HG03520 (cell line): ENCODE data around the gene SPPL2B.
"Not testable (repeated sequence)": the region's sequence is repeated elsewhere in the genome, so short reads cannot be mapped to it uniquely, and the experiment has no call there.

ENCODE experiments used
- ATAC-seq: cut with Tn5 transposase; IDR thresholded peaks from one replicate; pipeline ENCODE4 v1.9.1; 2021; ENCODE audit warnings: mild to moderate bottlenecking, moderate library complexity; ENCODE audit not compliant: unreplicated experiment

The SPPL2B gene

DNA sequence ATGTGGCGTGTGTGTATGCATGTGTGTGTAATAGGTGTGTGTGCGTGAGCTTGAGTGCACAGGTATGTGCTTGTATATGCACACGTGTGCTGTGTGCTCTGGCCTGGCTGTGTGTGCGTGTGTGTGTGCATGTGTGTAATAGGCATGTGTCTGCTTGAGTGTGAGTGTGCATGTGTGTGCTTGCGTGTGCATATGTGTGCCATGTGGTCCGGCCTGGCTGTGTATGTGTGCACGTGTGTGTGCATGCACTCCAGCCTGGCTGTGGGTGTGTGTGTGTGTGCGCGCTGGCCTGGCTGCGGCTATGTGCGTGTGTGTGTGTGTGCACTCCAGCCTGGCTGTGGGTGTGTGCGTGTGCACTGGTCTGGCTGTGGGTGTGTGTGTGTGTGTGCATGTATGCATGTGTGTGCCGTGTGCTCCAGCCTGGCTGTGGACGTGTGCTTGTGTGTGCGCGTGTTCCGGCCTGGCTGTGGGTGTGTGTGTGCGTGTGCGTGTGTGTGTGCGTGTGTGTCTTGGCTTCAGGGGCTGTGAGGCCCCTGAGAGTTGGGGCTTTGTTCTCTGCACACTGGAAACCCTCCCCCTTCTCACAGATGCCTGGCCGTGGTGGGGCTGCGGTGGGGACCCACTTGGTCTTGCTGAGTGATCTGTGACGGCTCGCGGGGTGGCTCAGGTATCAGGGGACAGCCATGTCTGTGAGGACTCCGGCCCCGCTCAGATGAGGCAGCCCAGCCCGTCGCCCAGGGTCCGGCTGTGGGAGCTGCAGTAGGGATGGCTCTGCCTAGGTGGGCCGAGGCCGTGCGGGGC, 8.2 kb downstream of the SPPL2B start:
- no peak for ATAC-seq

DNA sequence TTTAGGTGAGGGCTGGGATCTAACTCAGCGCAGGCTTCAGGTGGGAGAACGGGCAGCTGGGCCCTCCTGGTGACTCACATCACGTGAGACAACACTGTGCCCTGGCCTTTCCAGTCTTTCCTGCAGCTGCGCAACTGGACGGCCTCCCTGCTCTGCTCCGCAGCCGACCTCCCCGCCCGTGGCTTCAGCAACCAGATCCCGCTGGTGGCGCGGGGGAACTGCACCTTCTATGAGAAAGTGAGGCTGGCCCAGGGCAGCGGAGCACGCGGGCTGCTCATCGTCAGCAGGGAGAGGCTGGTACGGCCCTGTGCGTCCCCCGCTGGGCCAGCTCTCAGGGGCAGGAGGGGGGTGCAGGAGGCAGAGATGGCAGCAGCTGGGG, 8.8 kb downstream of the SPPL2B start:
- no peak for ATAC-seq

GRCh38 chr19:2338055-2338615, 9.7 kb downstream of the SPPL2B start:
- ATAC-seq, result no peak

- ATAC-seq, result no peak
These were observed 10.5 kb downstream of the SPPL2B start for GRCh38 chr19:2338751-2339643.

DNA sequence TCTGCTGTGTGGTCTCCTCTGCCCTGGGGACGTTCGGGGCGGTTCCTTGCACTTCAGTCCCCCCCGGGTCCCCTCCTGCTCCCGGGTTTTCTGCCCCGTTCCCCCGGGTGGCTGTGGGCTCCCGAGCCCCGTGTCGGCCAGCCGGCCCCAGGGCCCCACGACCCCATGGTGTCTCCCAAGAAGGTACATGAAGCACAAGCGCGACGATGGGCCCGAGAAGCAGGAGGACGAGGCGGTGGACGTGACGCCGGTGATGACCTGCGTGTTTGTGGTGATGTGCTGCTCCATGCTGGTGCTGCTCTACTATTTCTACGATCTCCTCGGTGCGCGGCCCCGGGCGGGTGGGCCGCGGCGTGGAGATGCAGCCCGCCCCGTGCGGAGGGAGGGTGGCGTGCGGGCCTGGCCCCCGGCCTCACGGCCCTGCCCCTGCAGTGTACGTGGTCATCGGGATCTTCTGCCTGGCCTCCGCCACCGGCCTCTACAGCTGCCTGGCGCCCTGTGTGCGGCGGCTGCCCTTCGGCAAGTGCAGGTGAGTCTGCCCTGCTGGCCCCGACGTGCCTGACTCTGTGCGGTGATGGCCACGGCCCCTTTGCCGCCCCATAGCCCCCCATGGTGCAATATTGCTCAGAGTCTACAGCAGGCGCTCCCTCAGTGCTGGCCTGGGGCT, 11.3 kb downstream of the SPPL2B start:
- ATAC-seq, result no peak

DNA sequence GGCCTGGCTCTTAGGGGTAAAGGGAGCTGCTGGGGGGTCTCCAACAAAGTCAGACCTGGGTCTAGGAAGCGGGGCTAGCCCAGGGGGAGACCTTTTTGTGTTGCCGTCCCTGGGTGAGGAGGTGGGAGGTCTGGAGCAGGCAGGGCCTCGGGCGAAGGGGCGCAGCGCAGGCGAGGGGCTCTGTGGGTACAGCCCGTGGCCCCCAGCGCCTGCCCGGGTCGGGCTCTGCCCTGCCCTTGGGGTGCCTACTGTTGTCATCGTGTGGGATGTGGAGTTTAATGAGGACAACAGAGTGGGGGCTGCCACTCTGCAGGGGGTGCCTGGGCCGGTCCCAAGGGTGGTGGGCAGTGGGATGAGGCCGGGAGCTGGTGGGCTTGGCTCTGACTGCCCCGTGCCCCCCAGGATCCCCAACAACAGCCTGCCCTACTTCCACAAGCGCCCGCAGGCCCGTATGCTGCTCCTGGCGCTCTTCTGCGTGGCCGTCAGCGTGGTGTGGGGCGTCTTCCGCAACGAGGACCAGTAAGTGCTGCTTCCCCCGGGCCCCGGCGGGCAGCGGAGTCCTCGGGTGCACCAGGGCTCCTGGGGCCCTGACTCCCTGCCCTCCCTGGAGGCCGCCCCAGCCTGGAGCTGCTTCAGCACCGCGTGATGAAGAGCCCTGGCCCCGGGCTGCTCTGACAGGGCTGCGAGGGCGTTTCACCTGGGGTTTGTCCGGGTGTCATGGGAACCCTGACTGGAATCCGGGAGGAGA, 12.2 kb downstream of the SPPL2B start:
- no peak for ATAC-seq

- ATAC-seq, result no peak
These were observed 12.8 kb downstream of the SPPL2B start for GRCh38 chr19:2341244-2341751.

DNA sequence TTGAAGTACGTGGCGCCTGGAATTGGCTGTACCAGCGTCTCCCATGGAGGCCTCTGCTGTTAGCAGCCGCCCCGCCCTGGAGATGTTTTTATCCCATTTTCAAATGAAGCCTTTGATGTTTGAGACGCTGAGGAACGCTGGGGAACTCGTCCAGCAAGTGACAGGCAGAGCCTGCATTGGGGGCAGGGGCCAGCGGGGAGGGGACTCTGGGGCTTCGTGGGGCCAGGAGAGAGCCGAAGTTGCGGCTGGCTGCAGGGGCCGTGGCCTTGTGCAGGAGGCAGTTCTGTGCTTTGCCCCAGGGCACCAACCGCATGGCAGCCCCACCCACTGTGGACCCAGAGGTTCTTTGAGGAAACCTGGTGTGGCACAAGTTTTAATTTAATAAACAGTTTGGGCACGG, 13.5 kb downstream of the SPPL2B start:
- ATAC-seq, result no peak

- no peak for ATAC-seq
These were observed 14.3 kb downstream of the SPPL2B start for GRCh38 chr19:2342656-2343288.

DNA sequence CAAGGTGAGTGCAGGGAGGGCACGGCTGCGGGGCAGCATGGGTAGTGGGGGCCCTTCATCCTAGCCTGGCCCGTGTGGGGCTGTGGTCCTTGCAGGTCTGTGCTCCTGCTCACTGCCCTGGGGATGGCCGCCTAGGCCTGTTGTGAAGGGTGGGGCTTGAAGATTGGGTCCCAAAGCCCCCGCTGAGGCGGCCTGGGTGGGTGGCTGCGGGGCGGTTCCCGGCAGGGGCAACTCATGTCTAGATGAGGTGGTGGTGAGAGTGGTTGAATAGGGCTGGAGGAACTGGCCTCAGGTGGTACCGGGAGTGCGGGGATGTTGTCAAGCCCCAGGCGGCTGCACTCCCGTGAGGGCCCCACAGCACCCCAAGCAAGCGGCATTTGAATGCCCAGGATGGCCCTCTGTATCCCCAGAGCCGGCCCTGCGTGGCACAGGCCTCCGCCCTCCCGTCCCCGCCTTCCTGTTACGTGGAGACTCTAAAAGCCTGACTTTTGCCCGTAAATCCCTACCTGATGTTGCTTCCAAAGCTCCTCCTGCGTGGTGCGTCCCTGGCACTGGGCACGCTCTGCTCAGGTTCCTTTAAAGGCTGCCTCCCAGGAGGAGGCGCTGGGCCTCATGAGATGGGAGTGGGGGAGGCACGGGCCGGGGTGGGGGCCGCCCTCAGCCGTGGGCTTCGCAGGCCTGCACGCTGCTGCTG, 15.0 kb downstream of the SPPL2B start:
- ATAC-seq, result no peak

- no peak for ATAC-seq
These were observed 15.9 kb downstream of the SPPL2B start for GRCh38 chr19:2344381-2344870.

DNA sequence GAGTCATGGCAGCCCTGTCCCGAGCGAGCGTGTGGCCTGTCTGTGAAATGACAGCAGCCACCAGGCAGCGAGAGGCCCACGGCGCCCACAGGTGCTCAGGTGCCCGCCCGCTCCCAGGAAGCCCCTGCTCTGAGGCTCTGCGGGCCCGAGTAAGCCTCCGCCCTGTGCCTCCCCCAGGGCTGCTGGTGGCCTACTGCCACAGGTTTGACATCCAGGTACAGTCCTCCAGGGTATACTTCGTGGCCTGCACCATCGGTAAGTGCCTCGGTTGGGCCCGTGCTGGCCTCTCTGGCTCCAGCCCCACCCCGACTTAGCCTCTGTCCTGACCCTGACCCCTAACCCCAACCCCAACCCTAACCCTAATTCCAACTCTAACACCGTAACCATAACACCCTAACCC, 16.6 kb downstream of the SPPL2B start:
- no peak for ATAC-seq

GRCh38 chr19:2345794-2346663, 17.5 kb downstream of the SPPL2B start:
- ATAC-seq, result no peak

DNA sequence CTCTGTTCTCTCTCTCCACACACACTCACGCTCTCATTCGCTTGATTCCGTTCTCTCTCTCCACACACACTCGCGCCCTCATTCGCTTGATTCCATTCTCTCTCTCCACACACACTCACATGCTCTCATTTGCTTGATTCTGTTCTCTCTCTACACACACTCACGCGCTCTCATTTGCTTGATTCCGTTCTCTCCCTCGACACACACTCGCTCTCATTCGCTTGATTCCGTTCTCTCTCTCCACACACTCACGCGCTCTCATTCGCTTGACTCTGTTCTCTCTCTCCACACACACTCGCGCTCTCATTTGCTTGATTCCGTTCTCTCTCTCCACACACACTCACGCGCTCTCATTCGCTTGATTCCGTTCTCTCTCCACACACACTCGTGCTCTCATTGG, 21.3 kb downstream of the SPPL2B start:
- ATAC-seq, result not testable (repeated sequence)

GRCh38 chr19:2350656-2351055, 22.2 kb downstream of the SPPL2B start:
- ATAC-seq, result no peak

- ATAC-seq, result no peak
These were observed 23.1 kb downstream of the SPPL2B start for GRCh38 chr19:2351591-2351990.

- ATAC-seq, result no peak
These were observed 23.6 kb downstream of the SPPL2B start for GRCh38 chr19:2352121-2352520.
